ENCODE results near the gene CCDC47.
"Not testable (repeated sequence)": the region's sequence is repeated elsewhere in the genome, so short reads cannot be mapped to it uniquely, and the experiment has no call there.

The CCDC47 gene

DNA sequence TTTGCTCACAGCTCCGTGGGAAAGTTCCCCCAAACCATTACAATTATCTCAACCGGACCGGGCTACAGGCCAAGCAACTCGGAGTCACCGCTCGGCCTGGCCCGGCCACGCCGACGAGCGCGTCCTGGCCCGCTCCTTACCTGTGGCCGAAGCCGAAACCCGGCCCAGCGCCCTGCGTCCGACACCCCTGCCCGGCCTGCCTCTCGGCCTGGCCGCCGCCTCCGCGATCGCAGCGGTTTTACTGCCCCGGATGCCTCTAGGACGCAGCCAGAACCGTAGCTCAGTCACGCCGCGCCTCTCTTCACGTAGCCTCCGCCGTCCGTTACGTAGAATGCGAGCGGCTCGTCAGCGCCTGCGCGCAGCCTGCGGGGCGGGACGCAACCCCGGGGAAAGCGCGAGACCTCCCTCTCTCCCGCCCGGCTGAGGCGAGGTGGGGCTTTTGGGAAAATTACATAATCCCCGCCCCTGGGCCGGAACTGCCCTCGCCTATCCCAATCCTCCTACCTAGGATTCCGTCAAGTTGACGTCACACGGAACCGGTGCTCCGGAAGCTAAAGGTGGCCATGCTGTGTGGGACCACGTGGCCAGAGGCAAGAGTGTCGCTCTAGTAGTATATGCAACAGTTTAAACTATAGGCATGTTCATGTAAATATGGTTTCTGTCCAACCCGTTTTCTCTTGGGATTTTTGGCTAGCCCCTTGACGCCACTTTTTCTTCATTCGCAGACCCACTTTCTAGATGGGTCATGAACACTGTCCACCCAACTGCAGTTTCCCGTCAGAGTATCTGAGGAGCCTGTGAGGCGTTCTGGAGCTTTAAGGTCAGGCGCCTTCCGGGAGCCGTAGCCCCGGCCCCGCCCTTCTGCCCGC lies at the start of gene CCDC47:
Gene CCDC47 (minus strand): TSS at position 326 of the 869 bp plus-strand sequence. CDS start 7,422 bp downstream, outside the sequence.
- DNase-seq (ENCODE audit: low read depth), result peak; percentile 99

GRCh38 chr17:63822537-63822936 lies 49.1 kb upstream of the CCDC47 start:
- DNase-seq (ENCODE audit: low read depth), result no peak

GRCh38 chr17:63821804-63822203 lies 48.4 kb upstream of the CCDC47 start:
- DNase-seq (ENCODE audit: low read depth), result no peak

- DNase-seq (ENCODE audit: low read depth), result no peak
Observed at GRCh38 chr17:63820963-63821561, 47.7 kb upstream of the CCDC47 start.

- DNase-seq (ENCODE audit: low read depth), result no peak
Observed at GRCh38 chr17:63819585-63820537, 46.5 kb upstream of the CCDC47 start.

DNA sequence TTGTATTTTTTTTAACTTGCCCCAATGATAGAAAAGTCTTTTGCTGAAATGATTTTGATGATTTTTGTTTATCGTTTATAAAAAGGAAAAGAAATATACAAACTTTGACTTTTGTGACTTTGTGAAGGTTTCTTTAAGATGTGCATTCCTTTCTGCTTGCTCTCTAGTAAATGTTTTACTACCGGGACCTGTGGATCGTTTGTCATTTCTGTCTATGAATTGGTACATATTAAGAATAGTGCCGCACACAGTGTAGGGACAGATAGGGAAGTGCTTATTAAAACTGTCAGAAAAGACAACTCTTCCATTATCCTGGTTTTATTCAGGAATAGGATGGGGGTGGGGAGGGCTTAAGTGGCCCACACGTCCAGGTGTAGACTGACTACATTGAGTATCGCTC lies 45.7 kb upstream of the CCDC47 start:
- no peak for DNase-seq (ENCODE audit: low read depth)

- DNase-seq (ENCODE audit: low read depth), result no peak
Observed at GRCh38 chr17:63817736-63818385, 44.5 kb upstream of the CCDC47 start.

DNA sequence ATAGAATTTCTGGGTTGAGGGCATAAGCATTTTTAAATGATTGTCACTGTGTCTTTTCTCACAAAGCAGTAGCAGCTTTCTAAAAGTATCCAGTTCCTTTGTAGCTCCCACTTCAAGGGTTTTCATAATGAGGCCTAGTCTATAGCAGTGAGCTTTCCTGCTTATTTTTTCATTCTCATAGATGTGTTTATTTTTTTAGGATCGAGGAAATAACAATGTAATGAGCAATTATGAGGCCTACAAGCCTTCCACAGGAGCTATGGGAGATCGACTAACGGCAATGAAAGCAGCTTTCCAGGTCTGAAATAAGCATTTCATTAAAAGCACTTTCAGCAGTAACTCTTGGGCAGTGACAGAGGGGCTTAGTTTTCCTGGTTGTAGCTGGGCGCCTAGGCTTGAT lies 43.3 kb upstream of the CCDC47 start:
- DNase-seq (ENCODE audit: low read depth), result no peak

GRCh38 chr17:63816123-63816522 lies 42.7 kb upstream of the CCDC47 start:
- DNase-seq (ENCODE audit: low read depth), result no peak

GRCh38 chr17:63809970-63810369 lies 36.6 kb upstream of the CCDC47 start:
- no peak for DNase-seq (ENCODE audit: low read depth)

DNA sequence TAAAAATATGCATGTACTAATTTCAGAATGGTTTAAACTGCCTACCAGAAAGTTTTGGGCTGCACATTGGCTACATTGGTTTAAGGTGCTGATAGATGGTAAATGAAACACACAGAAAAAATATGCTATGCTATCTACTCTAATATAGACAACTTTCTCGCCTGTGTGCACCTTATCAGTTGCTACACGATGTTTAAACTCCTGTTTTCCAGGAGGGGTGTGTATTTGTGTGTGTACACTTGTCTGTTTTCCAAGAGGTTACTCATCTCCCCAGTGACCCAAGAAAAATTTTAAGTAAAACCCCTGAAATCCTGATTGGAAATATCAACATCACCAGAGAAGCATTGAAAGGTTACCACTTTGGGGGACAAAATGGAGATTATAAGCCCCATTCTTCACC lies 32.2 kb upstream of the CCDC47 start:
- no peak for DNase-seq (ENCODE audit: low read depth)

DNA sequence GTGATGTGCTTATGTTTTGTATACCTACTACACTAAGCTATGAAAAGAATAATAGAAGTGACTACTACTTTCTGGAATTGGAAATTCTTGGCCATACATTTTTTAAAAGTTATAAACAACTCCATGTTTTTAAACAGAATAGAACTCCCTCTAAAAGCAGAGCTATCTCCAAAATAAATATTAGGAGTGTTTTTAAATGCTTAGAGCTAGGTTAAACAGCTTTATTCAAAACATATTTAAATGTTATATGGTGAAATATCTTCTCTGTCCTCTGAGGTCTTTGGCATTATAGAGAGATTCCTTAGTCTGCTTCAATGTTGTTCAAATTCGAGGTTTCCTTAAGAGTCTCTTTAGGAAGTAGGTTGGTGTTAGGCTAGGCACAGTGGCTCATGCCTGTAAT lies 30.9 kb upstream of the CCDC47 start:
- DNase-seq (ENCODE audit: low read depth), result no peak

DNA sequence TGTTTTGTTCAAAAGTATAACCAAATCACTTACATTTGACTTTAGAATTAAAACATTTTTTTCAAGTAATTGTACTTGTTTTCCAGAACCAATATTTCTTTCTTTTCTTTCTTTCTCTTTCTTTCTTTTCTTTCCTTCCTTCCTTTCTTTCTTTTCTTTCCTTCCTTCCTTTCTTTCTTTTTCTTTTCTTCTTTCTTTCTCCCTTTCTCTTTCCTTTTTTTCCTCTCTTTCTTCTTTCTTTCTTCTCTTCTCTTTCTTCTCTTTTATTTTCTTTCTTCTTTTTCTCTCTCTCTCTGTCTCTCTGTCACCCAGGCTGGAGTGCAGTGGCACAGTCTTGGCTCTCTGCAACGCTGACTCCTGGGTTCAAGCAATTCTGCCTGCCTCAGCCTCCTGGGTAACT lies 27.4 kb upstream of the CCDC47 start:
- DNase-seq (ENCODE audit: low read depth), result no peak

- no peak for DNase-seq (ENCODE audit: low read depth)
Observed at GRCh38 chr17:63798572-63799106, 25.2 kb upstream of the CCDC47 start.

DNA sequence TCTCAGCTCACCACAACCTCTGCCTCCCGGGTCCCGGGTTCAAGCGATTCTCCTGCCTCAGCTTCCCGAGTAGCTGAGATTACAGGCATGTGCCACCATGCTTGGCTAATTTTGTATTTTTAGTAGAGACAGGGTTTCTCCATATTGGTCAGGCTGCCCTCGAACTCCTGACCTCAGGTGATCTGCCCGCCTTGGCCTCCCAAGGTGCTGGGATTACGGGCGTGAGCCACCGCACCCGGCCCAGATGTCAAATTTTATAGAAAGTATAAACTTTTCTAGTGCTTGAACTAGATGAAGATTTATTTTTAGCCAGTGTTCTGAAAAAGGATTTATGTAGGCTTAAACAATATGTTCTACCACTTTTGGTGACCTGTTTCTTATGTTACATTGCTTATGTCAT lies 23.0 kb upstream of the CCDC47 start:
- DNase-seq (ENCODE audit: low read depth), result not testable (repeated sequence)

DNA sequence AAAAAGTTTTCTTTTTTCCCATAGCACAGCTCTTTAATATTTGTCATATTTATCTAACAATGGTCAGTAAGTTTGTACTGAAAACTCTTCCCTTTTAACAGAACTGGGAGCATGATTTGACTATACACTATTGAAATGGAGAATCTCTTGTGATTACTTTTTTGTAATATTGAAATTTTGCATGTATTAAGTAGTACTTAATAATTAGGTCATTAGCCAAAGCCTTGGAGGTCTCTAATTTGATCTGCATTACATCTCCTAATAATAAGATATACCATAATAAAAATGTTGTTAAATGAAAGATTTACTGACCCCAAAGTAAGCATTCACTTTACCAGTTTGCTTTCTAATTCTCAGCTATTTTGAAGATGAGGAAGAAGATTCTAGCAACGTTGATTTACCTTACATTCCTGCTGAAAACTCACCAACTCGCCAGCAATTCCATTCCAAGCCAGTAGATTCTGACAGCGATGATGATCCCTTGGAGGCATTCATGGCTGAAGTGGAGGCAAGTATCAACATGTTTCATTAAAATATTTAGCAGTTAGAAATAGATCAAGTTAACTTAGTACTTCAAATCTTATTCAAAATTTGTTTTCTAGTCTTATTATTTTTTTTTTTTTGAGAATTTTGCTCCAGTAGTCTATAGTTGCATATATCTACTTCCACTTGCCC lies 18.8 kb upstream of the CCDC47 start:
- no peak for DNase-seq (ENCODE audit: low read depth)

DNA sequence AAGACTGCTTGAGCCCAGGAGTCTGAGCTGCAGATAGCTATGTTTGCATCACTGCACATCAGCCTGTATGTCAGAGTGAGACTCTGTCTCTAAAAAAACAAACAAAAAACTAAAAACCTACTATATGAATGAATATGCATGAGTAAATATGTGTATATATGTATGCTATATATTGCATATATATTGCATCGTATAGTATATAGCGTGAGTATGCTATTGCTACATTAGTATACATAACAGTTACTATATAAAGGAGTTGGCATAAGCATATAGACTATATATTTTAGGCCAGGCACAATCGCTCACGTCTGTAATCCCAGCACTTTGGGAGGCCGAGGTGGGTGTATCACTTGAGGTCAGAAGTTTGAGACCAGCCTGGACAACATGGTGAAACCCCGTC lies 16.7 kb upstream of the CCDC47 start:
- DNase-seq (ENCODE audit: low read depth), result no peak

DNA sequence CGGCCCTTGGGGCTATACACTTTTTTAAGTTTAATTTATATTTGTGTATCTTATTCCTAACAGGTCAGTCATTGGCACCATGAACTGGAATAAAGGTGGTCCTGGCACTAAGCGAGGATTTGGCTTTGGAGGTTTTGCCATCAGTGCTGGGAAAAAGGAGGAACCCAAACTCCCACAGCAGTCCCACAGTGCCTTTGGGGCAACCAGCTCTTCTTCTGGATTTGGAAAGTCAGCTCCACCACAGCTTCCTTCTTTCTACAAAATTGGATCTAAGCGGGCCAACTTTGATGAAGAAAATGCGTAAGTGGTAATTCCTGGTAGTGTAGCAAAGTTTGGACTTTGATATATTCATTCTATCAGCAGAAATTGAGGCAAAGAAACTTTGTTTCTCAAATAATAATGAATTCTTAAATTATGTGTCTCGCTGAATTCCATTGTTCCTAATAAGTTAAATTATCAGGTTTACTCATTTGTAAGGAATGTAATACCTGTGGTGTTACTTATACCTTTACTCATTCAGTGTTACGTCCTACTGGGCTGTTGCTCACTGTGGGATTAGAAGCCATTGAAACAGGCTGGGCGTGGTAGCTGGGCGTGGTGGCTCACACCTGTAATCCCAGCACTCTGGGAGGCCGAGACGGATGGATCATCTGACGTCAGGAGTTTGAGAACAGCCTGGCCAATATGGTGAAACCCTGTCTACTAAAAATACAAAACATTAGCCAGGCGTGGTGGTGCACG lies 13.7 kb upstream of the CCDC47 start:
- no peak for DNase-seq (ENCODE audit: low read depth)

DNA sequence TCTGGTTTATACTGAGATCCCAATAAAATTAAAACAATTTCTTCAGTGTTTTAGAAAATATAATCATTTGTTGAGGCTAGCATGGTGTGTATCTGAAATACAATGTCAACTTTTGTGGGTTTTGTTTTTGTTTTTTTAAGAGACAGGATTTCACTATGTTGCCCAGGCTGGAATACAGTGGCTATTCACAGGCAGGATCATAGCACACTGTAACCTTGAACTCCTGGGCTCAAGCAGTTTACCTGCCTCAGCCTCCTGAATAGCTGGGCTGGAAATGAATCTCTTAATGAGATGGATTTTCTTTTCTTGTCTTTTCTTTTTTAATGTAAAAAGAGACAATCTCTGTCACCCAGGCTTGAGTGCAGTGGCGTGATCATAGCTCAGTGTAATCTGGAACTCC lies 12.7 kb upstream of the CCDC47 start:
- DNase-seq (ENCODE audit: low read depth), result no peak

- no peak for DNase-seq (ENCODE audit: low read depth)
Observed at GRCh38 chr17:63785556-63785955, 12.2 kb upstream of the CCDC47 start.

Measured in GM04504 (cell line).